Activated CD8-positive, alpha-beta memory T cell treated with anti-CD3 and anti-CD28 coated beads, Interleukin-2, amount 50 U/mL, for 24 hours (primary cell): ENCODE measurements around the gene B3GAT1.
"Not testable (repeated sequence)": the region's sequence is repeated elsewhere in the genome, so short reads cannot be mapped to it uniquely, and the experiment has no call there.

Experiments used
- DNase-seq: peaks from one replicate; pipeline ENCODE4 v3.0.0-alpha.2; 2020; ENCODE audit errors: extremely low read depth

B3GAT1 gene

DNA sequence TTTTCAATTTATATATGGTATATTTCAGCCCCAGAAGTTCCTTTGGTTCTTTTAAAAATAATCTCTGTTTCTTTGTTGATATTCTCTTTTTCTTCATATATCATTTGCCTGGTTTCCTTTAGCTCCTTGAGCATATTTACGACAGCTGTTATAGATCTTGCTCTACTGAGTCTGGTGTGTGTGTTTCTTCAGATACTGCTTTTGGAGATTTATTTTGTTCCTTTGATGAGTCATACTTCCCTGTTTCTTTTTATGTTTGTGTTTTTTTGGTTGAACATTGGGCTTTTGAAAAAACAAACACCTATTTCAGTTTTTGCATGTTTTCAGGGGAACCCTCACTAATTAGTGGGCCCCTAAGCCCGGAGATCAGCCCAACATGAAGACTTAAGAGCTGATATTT lies 56.9 kb downstream of the B3GAT1 start:
- no peak for DNase-seq

DNA sequence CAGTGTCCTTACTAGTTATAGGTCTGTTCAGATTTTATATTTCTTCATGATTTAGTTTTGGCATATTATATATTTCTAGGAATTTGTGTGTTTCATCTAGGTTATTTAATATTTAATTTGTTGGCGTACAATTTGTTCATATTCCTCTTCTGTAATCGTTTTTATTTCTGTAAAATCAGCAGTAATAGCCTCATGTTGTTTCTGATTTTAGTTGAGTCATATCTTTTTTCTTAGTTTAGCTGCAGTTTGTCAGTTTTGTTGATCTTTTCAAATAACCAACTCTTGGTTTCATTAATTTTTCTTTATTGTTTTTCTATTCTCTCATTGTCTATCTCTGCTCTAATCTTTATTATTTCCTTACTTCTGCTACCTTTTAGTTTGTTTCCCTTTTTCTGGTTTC lies 59.9 kb downstream of the B3GAT1 start:
- DNase-seq: no peak

DNA sequence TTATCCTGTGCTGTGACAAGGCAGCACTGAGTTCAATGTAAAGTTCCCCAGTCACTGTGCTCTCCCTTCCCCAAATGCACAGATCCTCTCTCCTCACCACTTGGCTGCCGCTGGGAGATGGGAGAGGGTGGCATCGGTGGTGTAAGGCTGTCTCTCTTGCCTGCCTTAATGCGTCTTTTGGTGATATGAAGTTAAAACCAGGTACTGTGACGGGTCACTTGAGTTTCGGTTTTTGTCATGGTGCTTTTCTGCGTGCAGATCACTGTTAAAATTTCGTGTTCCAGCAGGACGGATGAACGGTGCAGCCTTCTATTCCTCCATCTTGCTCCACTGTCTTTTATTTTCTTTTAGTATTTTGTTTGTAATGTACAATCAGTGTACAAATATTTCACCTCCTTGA lies 61.7 kb downstream of the B3GAT1 start:
- no peak for DNase-seq

DNA sequence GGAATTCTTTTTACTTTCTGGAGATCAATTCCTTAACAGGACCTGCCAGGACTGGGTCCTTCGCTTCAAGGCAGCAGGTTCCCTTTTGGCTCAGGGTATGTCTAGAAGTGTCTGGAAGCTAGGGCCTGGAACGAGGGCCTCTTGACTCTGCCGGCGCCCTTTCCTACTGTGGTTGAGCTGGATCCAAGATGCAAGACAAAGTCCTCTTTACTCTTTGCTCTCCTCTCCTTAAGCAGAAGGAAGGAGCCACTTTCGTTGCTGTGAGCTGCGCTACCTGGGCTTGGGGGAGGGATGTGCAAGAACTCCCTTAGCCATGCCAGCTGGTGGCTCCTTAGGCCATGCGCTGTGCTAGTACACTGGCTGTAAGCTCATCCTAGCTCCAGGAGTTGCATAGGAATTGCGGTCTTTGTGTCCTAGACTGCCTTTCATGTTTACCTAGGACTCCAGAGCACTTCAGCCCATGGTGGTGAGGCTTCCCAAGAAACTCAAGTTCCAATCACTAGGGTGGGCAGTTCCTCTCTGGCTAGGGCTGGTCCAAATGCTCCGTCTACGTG lies 62.2 kb downstream of the B3GAT1 start:
- no peak for DNase-seq

DNA sequence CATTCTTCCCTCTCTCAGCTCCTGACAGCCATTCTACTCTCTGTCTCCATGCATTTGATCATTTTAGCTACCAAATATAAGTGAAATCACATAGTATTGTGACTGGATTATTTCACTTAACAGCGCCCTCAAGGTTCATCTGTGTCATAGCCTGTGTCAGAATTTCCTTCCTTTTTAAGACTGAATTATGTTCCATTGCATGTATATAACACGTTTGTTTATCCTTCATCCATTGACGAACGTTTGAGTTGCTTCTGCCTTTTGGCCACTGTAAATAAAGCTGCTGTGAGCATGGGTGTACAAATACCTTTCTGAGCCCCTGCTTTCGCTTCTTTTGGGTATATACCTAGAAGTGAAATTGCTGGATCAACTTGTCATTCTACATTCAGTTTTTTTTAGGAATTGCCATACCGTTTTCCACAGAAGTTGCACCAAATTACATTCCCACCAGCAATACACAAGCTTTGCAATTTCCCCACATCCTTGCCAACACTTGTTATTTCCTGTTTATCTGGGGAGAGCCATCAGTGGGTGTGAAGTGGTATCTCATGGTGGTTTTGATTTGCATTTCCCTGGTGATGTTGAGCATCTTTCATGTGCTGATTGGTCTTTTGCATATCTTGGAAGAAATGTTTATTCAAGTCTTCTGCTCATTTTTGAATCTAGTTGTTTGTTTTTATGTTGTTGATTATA lies 62.8 kb downstream of the B3GAT1 start:
- DNase-seq: no peak

DNA sequence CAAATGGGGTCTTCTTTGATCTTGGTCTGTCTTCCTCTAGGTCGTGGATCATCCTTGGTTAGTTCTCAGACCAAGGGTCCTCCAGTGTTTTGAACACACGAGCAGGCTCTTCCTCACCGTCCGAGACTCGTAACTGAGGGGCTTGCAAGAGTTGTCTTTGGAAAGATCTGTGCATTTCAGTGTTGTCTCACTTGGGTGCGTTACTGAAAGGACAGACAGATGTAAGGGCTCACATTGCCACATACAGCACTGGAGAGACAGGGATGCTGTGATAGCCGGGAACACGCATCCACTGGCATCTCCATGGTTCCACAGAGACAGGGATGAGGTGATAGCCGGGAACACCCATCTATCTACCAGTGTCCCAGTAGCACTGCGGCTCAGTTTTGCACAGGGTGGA lies 64.6 kb downstream of the B3GAT1 start:
- DNase-seq: no peak

DNA sequence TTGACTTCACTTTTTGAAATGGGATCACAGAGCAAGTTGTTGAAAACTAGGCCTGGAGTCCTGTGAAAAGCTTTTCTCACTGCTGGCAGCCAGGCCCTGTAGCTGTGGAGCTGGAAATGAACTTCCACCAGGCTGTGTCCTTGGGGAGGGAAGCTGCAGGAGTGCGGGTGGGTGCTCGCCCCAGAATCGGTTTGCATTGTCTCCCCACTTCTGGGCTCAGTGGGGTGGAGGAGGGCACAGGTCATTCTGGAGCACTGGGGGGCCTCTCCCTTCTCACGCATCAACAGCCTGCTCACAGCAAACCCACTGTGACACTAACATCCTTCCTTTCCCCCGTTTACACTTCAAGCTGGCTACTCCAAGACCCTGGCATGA lies 65.1 kb downstream of the B3GAT1 start:
- no peak for DNase-seq

DNA sequence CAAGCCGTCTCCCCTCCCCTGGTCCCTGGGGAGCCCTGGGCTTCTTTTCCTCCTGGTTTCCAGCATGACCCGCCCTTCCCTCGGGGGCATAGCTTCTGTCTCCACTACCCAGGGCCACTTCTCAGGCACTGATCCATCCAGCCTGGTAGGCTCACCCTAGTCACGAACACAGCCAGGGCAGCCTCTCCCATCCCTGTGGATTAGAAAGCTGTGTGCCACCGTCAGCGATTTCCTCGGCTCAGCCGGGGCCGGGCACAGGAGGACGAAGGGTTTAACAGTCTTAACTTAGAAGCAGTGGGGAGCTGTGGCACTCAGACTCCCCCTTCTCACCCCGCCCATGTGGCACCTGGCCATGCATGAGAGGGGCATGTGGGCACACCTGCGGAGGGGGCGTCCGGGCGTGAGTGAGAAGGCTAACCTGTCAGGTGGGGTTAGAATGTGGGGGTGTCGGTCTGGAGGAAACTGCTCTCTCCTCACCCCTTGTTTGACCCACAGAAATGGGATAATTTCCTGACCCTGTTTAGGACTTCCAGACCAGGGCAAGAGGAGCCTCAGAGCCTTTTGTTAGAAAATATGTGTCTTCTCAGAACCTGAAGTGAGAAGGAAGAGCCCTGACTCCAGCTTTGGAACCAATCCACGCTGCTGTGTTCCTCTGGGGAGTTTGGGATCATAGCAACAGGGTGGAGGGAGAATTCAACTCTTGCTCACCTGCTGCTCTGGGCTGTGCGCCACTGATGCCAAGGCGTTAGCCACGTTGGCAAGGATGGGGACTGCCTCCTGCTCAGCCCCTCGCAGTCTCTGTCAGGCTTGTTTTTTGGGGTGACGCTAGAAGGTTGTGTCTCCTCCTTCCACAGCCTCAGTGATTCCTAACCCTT lies 65.7 kb downstream of the B3GAT1 start:
- no peak for DNase-seq

DNA sequence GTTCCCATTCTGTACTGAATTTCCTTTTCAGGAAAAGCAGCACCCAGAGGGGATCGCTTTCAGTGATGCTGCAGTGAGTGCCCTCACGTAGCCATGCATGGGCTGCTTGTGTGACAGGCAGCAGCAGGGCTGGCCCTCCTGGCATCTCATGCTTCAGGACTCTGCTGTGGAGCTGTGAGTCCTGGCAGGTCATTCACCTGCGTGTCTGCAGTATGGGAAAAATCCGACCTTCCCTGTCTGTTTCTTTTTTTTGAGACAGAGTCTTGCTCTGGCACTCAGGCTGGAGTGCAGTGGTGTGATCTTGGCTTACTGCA lies 66.8 kb downstream of the B3GAT1 start:
- no peak for DNase-seq

DNA sequence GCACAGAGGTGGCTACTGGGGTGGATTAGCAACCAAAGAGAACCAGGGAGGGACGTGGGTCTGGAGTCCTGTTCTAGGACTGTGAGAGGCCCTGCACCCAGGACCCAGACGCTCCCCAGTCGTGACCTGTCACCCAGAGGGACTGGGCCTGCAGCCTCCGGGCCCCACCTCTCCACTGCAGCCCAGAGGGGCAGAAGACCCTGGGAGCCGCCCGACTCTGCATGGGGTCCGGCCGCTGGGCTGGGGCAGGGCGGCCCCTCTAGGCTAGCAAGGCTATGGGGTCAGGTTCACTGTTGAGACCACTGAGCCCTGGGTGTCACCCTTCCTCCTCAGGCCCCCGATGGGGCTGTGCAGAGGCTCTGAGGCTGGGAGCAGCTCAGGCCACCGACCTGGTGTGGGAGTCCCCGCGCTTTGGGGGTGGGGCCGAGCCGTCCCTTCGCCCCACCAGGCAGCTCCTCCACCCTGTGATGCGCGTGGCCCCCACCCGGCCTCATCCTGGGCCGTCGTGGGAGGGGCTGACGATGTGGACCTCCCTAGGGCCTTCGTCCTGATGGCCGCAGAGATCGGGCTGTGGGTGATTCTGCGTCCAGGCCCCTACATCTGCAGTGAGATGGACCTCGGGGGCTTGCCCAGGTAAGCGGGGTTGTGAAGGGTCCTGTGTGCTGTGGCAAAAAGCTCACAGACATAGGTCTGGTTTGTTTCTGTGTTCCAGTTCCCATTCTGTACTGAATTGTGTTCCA lies 67.4 kb downstream of the B3GAT1 start:
- not testable (repeated sequence) for DNase-seq

DNA sequence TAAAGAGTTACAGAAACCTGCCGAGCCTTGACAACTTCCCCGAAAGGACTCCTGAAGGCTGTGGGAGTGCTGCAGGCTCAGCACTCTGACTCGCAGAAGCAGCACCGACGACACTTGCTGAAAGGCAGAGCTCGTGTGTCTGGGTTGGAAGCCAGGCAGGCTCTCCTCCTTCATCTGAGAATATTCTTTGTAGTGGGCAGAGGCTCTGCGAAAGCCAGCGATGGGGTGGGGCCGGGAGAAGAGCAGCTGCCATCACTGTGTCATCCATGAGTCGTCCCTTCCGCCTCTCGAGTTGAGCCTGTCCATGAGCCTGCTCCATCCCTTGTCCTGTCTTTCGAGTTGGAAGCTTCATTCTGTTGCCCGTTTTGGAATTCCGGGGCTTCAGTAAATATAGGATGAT lies 68.4 kb downstream of the B3GAT1 start:
- DNase-seq: no peak

DNA sequence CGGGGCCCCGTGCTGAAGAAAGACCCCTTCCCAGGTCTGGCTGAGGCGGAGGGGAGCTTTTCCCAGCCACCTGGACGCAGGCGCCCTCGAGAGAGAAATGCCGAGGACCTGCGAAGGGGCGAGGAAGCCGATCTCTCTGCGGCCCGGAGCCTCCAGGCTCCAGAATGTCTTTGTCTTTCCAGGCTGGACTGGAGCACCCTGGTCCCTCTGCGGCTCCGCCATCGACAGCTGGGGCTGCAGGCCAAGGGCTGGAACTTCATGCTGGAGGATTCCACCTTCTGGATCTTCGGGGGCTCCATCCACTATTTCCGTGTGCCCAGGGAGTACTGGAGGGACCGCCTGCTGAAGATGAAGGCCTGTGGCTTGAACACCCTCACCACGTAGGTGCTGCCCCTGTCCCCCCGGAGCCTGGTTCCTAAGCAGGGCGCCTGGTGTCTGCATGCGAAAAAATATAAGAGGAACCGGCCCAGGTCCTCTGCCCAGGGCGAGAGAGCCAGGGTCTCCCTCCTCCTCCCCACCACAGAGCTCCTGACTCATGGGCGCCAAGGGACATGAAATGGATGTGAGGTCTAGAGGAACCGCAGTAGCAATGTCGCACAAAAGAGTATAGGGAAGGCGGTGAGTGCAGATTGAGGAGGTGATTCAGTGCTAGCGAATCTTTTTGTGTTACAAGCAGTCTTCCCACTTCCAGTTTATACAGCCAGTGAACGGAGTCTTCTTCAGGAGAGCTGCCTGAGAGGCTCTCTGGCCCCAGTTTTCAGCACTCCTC lies 69.3 kb downstream of the B3GAT1 start:
- no peak for DNase-seq

DNA sequence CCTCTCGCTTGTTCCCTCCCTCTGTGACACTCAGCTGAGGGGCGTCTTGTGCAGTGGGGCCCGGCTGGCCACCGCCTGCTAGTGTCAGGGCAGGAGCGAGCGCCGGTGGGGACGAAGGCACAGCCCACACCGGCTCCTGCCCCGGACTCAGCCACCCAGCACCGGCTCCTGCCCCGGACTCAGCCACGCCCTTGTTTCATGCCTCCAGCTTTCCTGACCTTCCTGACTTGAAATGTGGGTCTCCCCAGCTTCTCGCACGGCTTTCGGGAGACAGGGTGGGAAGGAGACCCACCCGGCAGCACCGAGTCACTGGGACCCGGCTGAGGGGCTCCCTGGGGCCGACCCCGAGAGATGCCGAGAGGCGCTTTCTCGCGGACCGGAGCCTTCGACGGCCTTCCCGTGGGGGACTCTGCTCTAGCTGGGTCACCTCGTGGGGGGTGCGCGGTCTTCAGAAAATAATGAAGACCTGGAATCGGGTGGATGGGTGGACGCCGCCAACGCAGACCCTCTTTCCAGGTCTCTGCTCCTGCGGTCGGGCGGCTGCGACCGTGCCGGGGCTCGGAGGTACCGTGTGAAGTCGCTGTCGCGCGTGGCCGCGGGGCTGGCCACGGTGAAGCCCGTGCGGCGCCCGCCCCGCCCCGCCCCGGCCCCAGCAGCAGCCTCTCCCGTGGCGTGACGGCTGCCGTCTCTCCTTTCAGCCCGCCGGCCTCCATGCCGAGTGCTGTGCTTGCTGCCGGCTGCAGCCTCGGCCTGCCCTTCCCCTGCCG lies 70.1 kb downstream of the B3GAT1 start:
- DNase-seq: no peak

DNA sequence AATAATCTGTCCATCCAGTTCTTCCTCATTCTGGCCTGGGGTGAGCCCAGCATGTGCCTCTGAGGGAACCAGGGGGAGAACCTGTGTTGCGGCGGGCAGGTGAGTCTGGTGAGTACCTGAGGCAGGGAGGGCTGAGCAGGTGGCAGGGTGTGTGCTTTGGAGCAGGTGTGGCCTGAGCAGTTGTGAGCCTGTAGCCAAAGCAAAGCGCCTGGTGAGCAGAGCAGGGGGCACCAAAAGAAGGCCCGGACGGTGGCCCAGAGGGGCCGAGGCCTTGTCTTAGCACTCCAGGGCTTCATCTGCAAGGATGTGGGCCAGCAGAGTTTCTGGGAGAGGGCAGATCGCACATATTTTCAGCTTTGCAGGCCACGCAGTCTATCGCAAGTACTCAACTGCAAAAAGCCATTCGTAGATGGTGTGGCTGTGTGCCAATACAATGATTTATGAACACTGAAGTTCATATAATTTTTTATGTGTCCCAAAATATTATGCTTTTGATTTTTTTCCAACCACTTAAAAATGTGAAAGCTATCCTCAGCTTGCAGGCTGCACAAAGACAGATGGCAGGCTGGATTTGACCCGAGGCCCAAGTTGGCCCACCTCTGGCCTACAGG lies 71.6 kb downstream of the B3GAT1 start:
- DNase-seq: no peak

DNA sequence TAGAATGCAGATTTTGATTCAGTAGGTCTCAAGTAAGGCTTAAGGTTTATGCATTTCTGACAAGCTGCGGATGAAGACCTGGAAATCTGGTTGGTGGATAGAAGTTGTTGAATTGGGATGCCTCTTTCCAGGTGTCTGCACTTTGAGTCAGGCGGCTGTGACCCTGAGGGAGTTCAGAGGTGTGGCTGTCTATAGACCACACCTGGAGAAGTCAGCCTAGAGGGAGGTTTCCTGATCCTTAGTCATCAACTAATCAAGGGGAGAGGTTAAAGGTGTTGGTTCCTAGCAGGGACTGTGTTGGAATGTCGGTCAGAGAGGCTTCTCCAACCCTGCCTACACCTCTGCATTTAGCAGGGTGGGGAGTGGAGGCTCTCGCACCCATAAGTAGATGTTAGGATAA lies 72.3 kb downstream of the B3GAT1 start:
- no peak for DNase-seq

DNA sequence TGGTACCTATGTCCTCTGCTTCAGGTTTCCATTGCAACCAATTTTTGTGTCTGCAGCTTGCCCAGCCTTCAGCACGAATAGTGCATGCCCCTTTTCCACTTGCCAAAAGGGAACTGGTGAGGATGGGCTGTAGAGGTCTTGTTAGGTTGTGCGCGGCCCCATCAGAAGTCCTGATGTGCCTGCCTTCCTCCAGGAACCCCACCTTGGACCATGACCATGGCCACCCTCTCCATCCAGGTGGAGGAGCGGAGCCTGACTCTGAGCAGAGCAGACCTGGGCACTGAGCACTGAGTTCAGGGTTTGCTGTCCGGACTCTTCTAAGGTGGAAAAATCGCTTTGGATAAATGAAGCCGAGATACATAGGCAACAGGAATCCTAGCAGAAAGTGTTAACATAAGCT lies 73.4 kb downstream of the B3GAT1 start:
- DNase-seq: no peak

DNA sequence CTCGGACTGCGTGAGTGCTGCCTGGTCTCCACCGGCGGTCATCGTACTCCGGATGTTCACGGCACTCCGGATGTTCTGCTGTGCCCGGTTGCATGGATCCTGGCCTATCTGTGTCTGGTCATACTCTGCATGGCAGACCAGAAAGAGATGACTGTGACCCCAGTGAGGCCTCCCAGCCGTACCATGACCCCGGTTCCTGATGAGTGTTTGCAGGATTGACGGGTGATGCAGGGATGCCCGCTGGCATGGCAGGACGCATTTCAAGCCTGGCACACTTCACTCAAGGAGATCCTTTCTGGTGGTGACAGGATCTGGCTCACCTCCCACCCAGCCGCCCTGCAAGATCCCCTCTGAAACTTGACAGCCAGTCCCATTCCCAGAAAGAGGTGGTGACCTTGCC lies 74.0 kb downstream of the B3GAT1 start:
- no peak for DNase-seq

DNA sequence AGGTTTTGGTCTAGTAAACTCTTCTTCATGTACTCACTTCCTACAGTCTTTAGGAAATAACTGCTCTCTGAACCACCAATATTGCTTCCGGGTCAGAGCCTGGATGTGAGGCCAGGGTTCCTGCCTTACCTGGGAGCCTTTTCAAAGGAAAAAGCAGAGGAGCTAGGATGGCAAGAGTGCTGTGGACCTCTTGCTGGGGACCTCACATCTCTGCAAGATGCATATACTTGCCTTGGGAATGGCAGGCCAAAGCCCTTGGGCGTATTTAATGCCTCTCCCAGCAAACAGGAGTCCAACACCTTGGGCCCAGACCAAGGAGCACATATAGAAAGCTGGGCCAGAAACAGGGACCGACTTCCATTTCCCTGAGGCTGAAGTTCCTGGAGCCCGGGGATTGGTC lies 75.0 kb downstream of the B3GAT1 start:
- DNase-seq: no peak

DNA sequence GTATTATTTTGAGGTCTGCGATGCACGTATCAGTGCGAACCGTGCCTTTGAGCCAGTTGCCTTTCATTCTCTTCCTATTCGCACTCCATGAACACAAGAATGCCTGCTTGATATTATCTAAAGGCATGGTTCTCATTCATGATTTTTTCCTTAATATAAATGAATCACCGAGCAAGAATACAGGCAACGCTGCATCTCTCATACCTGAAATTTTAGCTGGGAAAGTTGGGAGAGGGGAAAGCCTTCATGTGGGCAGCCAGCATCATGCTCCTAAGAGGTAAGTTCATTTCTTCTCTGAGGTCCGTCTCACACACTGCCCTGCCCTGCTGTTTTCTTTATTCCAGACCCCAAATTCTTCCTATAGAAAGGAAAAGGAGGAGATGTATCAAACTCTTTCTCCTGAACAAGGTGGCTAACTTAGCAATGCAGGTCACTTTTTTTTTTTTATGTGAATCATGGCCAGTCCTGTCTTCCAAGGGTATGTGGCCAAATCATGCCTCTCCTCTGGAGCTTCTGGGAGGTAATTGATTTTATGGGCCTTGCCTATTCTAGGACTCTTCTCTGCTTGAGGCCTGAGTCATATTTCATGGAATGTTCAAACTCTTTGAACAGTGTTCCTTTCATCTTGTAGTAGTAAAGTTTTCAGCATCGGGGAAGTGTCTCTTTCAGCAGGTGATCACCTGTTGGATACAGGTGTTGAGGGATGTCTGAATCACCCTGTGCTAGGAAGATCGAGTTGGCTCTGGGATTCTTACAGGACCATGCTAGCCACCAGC lies 77.1 kb downstream of the B3GAT1 start:
- no peak for DNase-seq

DNA sequence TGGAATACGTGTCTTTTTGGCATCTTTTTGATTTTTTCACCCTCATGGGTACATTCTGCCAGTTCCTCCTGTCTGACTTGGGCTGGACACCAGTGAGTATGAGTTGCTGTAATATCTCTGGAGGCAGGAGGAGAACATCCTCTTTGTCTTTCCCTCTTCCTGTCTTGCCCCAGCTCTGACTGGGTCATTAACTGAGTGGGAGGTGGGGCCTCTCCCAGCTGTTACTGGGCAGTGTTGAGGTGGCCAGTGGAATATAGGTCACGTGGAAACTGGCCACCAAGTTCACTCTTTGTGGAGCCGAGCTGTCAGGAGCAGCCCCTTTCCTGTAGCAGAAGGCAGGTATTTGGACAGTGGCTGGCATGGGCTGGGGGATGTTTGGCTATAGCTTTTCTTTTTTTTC lies 78.1 kb downstream of the B3GAT1 start:
- DNase-seq: no peak
